ENCODE data around the gene HNRNPDL. TPM values are rescaled to one million over a fixed set of nuclear protein-coding genes. Genes with fewer than 3 reads are reported as not detected.
A peak's percentile ranks its signal among the peaks of the same experiment; 100 is the strongest.

HNRNPDL gene
- total and polyA plus RNA-seq, 2 of the 13 experiments (the other 11 are each of a cell fraction or from before 2014, with no cell fraction given): 167 to 414 TPM

GRCh38 chr4:82373816-82374625, 56.2 kb downstream of the HNRNPDL start, which contains the start of gene HNRNPD (continued):
- TF ChIP-seq CREB3 (CRISPR knock-in tag; IDR thresholded peaks at IDR 0.05): peak; percentile 48; the same call in 1 of the 2 replicates
- TF ChIP-seq, protein P1, sequence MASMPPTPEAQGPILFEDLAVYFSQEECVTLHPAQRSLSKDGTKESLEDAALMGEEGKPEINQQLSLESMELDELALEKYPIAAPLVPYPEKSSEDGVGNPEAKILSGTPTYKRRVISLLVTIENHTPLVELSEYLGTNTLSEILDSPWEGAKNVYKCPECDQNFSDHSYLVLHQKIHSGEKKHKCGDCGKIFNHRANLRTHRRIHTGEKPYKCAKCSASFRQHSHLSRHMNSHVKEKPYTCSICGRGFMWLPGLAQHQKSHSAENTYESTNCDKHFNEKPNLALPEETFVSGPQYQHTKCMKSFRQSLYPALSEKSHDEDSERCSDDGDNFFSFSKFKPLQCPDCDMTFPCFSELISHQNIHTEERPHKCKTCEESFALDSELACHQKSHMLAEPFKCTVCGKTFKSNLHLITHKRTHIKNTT (CRISPR knock-in tag; IDR thresholded peaks at IDR 0.05): no peak
- TF ChIP-seq SMC3 (IDR thresholded peaks at IDR 0.05; ENCODE audit: low read length): no peak
- TF ChIP-seq GZF1 (CRISPR knock-in tag; IDR thresholded peaks at IDR 0.05): no peak; the same call in 1 of the 2 replicates
- TF ChIP-seq ZKSCAN8 (CRISPR knock-in tag; IDR thresholded peaks at IDR 0.05; ENCODE audit: borderline replicate concordance): peak; percentile 48; the same call in 1 of the 2 replicates
- TF ChIP-seq ARHGAP35 (CRISPR knock-in tag; IDR thresholded peaks at IDR 0.05; ENCODE audit: borderline replicate concordance): no peak; the same call in 1 of the 2 replicates
- TF ChIP-seq NKX3-1 (CRISPR knock-in tag; IDR thresholded peaks at IDR 0.05): peak; percentile 24; the same call in 1 of the 2 replicates
- no peak; the same call in 1 of the 2 replicates for TF ChIP-seq ZNF816 (CRISPR knock-in tag; IDR thresholded peaks at IDR 0.05; ENCODE audit: borderline replicate concordance)
- TF ChIP-seq ZC3H13 (CRISPR knock-in tag; IDR thresholded peaks at IDR 0.05): peak; percentile 89
- TF ChIP-seq, protein P2, sequence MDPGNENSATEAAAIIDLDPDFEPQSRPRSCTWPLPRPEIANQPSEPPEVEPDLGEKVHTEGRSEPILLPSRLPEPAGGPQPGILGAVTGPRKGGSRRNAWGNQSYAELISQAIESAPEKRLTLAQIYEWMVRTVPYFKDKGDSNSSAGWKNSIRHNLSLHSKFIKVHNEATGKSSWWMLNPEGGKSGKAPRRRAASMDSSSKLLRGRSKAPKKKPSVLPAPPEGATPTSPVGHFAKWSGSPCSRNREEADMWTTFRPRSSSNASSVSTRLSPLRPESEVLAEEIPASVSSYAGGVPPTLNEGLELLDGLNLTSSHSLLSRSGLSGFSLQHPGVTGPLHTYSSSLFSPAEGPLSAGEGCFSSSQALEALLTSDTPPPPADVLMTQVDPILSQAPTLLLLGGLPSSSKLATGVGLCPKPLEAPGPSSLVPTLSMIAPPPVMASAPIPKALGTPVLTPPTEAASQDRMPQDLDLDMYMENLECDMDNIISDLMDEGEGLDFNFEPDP (CRISPR knock-in tag; conservative IDR thresholded peaks at IDR 0.05): no peak
- TF ChIP-seq ZFP91 (CRISPR knock-in tag; IDR thresholded peaks at IDR 0.05; ENCODE audit: borderline replicate concordance): peak; percentile 98
- peak; percentile 83 for TF ChIP-seq ZNF264 (CRISPR knock-in tag; IDR thresholded peaks at IDR 0.05)
- TF ChIP-seq ZBTB38 (CRISPR knock-in tag; IDR thresholded peaks at IDR 0.05): peak; percentile 84
- TF ChIP-seq ZNF253 (CRISPR knock-in tag; IDR thresholded peaks at IDR 0.05; ENCODE audit: borderline replicate concordance): peak; percentile 65; the same call in 1 of the 2 replicates
- no peak for TF ChIP-seq CEBPZ (IDR thresholded peaks at IDR 0.05; ENCODE audit: low read length)
- TF ChIP-seq MEIS1 (CRISPR knock-in tag; IDR thresholded peaks at IDR 0.05; ENCODE audit: borderline replicate concordance): peak; percentile 86
- TF ChIP-seq POGK (CRISPR knock-in tag; conservative IDR thresholded peaks at IDR 0.05): peak; percentile 93
